ENCODE results near the gene FBXL20. TPM values are rescaled to one million over a fixed set of nuclear protein-coding genes. Genes with fewer than 3 reads are reported as not detected.

Gene FBXL20
- polyA plus RNA-seq, 1 of the 3 experiments (the other 2 are of a cell fraction): 2.2 TPM

- H3K27me3 ChIP-seq (ENCODE audit: insufficient read depth): no peaks in the 10 kb centered on the region
- H3K9me2 ChIP-seq: no peaks in the 10 kb centered on the region
- H3K9me3 ChIP-seq: no peaks in the 10 kb centered on the region
- H3K4me2 ChIP-seq: no peak overlapping the region
- H3K9ac ChIP-seq: no peak overlapping the region
- no peaks in the 10 kb centered on the region for H4K20me1 ChIP-seq (ENCODE audit: insufficient read depth)
- peaks cover 29% of the 10 kb centered on the region for H3F3A ChIP-seq (replicated peaks; ENCODE audit: insufficient read depth)
- no peak for DNase-seq
- CTCF ChIA-PET: no interaction called here
- no peak overlapping the region for H3K27ac ChIP-seq (ENCODE audit: low read depth in 2 of 2, low read length in 1 of 2)
- POLR2A ChIA-PET: no interaction called here
- peaks cover 53 to 57% of the 10 kb centered on the region in 2 experiments for H3K36me3 ChIP-seq (replicated peaks in 1 of 2; ENCODE audit: control insufficient read depth in 1 of 2, insufficient read depth in 2 of 2, low read length in 1 of 2)
- TF ChIP-seq JUND (IDR thresholded peaks at IDR 0.05): no peak
- TF ChIP-seq RXRA (IDR thresholded peaks at IDR 0.05; ENCODE audit: borderline replicate concordance, low read depth): no peak
- no peak for TF ChIP-seq TEAD4 (IDR thresholded peaks at IDR 0.05; ENCODE audit: borderline replicate concordance, insufficient read depth)
- no peak for TF ChIP-seq USF2 (IDR thresholded peaks at IDR 0.05; ENCODE audit: borderline replicate concordance, low read depth, low read length)
- no peak for TF ChIP-seq YY1 (IDR thresholded peaks at IDR 0.05; ENCODE audit: low read depth)
- no peak for TF ChIP-seq MXI1 (IDR thresholded peaks at IDR 0.05; ENCODE audit: low read depth, low read length)
- no peak for TF ChIP-seq POLR2AphosphoS5 (IDR thresholded peaks at IDR 0.05; ENCODE audit: low read depth, low read length)
- no peak for TF ChIP-seq IRF3 (IDR thresholded peaks at IDR 0.05; ENCODE audit: low read depth, low read length)
- TF ChIP-seq RFX5 (IDR thresholded peaks at IDR 0.05; ENCODE audit: low read length): no peak
- TF ChIP-seq PBX3 (IDR thresholded peaks at IDR 0.05): no peak
- TF ChIP-seq GABPA (IDR thresholded peaks at IDR 0.05; ENCODE audit: low read depth): no peak
- no peak for TF ChIP-seq RAD21 (IDR thresholded peaks at IDR 0.05; ENCODE audit: low read length)
- no peak for TF ChIP-seq ZBTB33 (IDR thresholded peaks at IDR 0.05; ENCODE audit: borderline replicate concordance, low read depth)
- H2AFZ ChIP-seq (ENCODE audit: low read depth): no peak overlapping the region
- no peaks in the 10 kb centered on the region for H3K4me1 ChIP-seq (ENCODE audit: control insufficient read depth in 1 of 2, insufficient read depth in 2 of 2, low read depth in 1 of 2, low read length in 1 of 2)
- no peaks in the 10 kb centered on the region for H3K79me2 ChIP-seq (ENCODE audit: insufficient read depth)
- no peak overlapping the region for H3K4me3 ChIP-seq (ENCODE audit: low read depth in 2 of 2, low read length in 1 of 2)
- WGBS (ENCODE audit: low lambda C conversion rate): 100% methylated on average over 5 of the region's 13 CpGs
Observed at GRCh38 chr17:39410279-39410678, 8.9 kb upstream of the FBXL20 start.

- Histone ChIP-seq H3K27me3 (ENCODE audit: insufficient read depth) (no peaks in the 10 kb centered on the region), H3K9ac (no peak overlapping the region), H4K20me1 (ENCODE audit: insufficient read depth) (peaks cover 9% of the 10 kb centered on the region; the same call in 1 of the 2 replicates), H3K36me3 (replicated peaks in 1 of 2; ENCODE audit: control insufficient read depth in 1 of 2, insufficient read depth in 2 of 2, low read length in 1 of 2) (peaks cover 47 to 52% of the 10 kb centered on the region in 2 experiments), H2AFZ (ENCODE audit: low read depth) (no peak overlapping the region), H3K27ac (ENCODE audit: low read depth in 2 of 2, low read length in 1 of 2) (no peak overlapping the region), H3K4me3 (ENCODE audit: low read depth in 2 of 2, low read length in 1 of 2) (no peak overlapping the region), H3F3A (replicated peaks; ENCODE audit: insufficient read depth) (peaks cover 43% of the 10 kb centered on the region), H3K9me3 (no peaks in the 10 kb centered on the region), H3K4me1 (ENCODE audit: control insufficient read depth in 1 of 2, insufficient read depth in 2 of 2, low read depth in 1 of 2, low read length in 1 of 2) (peaks cover 0 to 7% of the 10 kb centered on the region in 2 experiments; a peak in 1 of 4 replicates), H3K4me2 (no peak overlapping the region), H3K9me2 (no peaks in the 10 kb centered on the region), H3K79me2 (ENCODE audit: insufficient read depth) (0 out of 2 replicates have a peak, but pooled peaks cover 3% of the 10 kb centered on the region)
- TF ChIP-seq FOSL2 (IDR thresholded peaks at IDR 0.05; ENCODE audit: borderline replicate concordance, low read depth): no peak
- TF ChIP-seq REST (IDR thresholded peaks at IDR 0.05; ENCODE audit: low read depth, low read length): no peak
- no peak for TF ChIP-seq NFIC (IDR thresholded peaks at IDR 0.05; ENCODE audit: borderline replicate concordance)
- no peak for TF ChIP-seq RFX5 (IDR thresholded peaks at IDR 0.05; ENCODE audit: low read length)
- POLR2A ChIA-PET: no interaction called here
- CTCF ChIA-PET: no interaction called here
- DNase-seq: no peak
- WGBS (ENCODE audit: low lambda C conversion rate): 86% methylated on average over 2 of the region's 2 CpGs
Observed at GRCh38 chr17:39408360-39408759, 6.9 kb upstream of the FBXL20 start.

Measured in SK-N-SH (cell line).